Measurements from ENCODE around the gene IL25.

GRCh38 chr14:23414906-23415820, 42.6 kb downstream of the IL25 start:
- TF ChIP-seq CTCF (conservative IDR thresholded peaks at IDR 0.05; ENCODE audit: low read length) (no peak), EZH2phosphoT487 (IDR thresholded peaks at IDR 0.05; ENCODE audit: borderline replicate concordance) (no peak)

All from Loucy (cell line).